Eye (tissue), 1 donor: ENCODE measurements around the gene PROSER3.
"Not testable (repeated sequence)": the region's sequence is repeated elsewhere in the genome, so short reads cannot be mapped to it uniquely, and the experiment has no call there.

Experiments
- DNase-seq: peaks from one replicate; pipeline ENCODE4 v3.0.0-alpha.2; 2015

Gene PROSER3

DNA sequence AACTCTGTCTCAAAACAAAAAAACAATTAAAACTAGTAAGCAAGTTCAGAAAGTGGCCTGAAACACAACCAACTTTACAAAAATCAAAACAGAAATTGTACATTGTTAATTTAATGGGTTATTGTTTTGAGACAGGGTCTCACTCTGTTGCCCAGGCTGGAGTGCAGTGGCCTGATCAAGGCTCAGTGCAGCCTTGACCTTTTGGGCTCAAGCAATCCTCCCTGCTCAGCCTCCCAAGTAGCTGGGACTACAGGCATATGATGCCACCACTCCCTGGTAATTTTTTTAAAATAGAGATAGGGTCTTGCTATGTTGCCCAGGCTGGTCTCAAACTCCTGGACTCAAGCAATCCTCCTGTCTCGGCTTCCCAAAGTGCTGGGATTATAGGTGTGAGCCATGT lies 37.6 kb downstream of the PROSER3 start:
- not testable (repeated sequence) for DNase-seq

GRCh38 chr19:35796645-35797542 lies 38.9 kb downstream of the PROSER3 start:
- no peak for DNase-seq

- DNase-seq = peak; percentile 67
These were observed 39.7 kb downstream of the PROSER3 start for GRCh38 chr19:35797663-35798062.

GRCh38 chr19:35801828-35802227 lies 43.9 kb downstream of the PROSER3 start:
- no peak for DNase-seq

GRCh38 chr19:35805526-35806102 lies 47.6 kb downstream of the PROSER3 start:
- no peak for DNase-seq

- no peak for DNase-seq
These were observed 48.6 kb downstream of the PROSER3 start for GRCh38 chr19:35806597-35806996.

DNA sequence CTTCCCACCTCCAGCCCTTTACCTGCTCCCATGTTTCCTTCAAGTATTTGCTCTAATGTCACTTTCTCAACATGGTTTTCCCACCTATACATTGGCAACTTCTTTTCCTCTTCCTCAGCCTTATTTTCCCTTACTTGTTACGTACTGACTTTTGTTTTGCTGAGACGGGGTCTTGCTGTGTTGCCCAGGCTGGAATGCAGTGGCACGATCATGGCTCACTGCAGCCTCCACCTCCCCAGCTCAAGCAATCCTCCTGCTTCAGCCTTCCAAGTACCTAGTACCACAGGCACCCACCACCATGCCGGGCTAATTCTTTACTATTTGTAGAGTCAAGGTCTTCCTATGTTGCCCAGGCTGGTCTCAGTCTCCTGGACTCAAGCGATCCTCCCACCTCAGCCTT lies 49.7 kb downstream of the PROSER3 start:
- DNase-seq = no peak

DNA sequence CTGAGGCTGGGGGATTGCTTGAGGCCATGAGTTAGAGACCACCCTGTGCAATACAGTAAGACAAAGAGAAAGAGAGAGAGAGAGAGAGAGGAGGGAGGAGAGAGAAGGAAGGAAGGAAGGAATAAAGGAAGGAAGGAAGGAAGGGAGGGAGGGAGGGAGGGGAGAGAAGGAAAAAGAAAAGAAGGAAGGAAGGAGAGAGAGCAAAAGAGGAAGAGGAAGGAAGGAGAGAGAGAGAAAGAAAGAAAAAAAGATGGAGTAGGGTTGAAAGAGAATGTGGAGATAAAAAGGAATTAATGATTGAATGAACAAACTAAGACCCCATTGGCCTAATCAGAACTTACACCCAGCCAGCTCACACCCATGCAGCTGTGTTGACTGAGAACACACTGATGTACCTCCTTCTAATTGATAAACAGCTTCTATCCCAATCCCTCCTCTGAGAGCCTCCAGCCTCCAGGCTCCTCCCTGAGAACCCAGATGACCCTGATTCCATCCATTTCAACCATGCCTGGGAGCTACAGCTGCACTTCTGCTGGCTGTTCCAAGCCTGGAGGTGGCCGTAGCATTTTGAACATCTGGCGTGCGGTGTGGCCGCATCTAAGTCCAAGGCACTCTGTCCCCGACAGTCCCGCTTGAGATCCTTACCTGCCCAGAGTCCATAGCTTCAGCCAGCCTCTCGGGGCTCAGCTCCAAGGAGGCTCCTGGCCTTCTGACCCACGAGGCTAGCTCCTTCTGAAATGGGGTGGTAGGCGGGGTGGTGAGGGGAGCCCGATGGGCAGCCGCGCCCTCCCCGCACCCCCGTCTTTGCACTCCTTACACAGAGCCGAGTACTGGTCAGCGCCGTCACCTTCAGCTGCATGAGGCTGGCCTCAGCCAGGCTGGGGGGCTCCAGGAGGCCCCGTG lies 53.6 kb downstream of the PROSER3 start:
- DNase-seq = no peak

GRCh38 chr19:35812220-35813042 lies 54.5 kb downstream of the PROSER3 start, which contains the start of gene PRODH2:
Gene PRODH2, minus strand, starts transcription at chr19:35812845. Its CDS starts 40 bp downstream, at chr19:35812805.
- no peak for DNase-seq

DNA sequence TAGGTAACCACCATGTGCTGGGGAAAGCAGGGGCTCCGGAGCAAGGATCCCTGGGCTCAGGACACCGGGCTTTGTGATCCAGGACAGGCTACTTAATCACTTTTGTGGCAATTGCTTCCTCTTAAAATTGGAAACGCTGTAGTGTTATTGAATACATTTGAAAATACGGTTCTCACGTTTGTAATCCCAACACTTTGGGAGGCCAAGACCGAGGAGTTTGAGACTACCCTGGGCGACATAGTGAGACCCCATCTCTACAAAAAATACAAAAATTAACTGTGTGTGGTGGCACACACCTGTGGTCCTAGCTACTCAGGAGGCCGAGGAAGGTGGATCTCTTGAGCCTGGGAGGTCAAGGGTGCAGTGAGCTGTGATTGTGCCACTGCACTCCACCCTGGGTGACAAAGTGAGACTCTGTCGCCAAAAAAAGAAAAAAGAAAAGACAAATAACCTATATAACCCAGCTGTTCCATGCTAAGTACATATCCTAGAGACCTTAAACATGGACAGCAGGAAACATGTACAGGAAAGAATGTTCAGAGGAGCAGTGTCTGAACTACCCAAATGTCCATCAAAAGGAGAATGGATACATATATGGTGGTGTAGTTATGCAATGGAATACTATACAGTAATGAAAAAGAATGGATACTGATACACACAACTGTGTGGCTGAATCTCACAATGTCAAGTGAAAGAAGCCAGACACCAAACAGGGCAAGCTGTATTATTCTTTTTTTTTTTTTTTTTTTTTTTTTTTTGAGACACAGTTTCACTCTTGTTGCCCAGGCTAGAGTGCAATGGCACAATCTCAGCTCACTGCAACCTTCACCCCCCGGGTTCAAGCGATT lies 55.3 kb downstream of the PROSER3 start:
- no peak for DNase-seq

GRCh38 chr19:35816262-35816661 lies 58.3 kb downstream of the PROSER3 start:
- no peak for DNase-seq

- no peak for DNase-seq
These were observed 58.9 kb downstream of the PROSER3 start for GRCh38 chr19:35816846-35817245.

DNA sequence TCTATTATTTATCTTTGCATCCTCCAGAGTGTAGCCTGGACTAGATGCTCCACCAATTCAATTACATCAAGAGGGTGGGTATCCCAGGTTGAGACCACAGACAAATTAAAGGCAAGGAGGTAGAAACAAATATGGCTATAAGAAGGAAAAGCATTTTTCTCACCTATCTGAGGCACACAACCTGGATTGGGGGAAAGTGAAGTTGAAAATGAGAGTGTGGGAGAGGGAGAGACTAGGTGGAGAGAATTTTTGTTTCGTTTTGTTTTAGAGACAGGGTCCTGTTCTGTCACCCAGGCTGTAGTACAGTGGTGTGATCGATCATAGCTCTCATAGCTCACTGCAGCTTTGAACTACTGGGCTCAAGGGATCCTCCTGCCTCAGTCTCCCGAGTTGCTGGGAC lies 60.5 kb downstream of the PROSER3 start:
- DNase-seq = no peak
